CD4-positive, alpha-beta T cell treated with Interferon alpha-2 for 1 hour (primary cell): ENCODE data around the gene PERM1.
"Not testable (repeated sequence)": the region's sequence is repeated elsewhere in the genome, so short reads cannot be mapped to it uniquely, and the experiment has no call there.

Experiments
- DNase-seq, 2 donors: peaks; one replicate each; pipeline ENCODE4 v3.0.0-alpha.2; 2020 to 2022

The PERM1 gene

DNA sequence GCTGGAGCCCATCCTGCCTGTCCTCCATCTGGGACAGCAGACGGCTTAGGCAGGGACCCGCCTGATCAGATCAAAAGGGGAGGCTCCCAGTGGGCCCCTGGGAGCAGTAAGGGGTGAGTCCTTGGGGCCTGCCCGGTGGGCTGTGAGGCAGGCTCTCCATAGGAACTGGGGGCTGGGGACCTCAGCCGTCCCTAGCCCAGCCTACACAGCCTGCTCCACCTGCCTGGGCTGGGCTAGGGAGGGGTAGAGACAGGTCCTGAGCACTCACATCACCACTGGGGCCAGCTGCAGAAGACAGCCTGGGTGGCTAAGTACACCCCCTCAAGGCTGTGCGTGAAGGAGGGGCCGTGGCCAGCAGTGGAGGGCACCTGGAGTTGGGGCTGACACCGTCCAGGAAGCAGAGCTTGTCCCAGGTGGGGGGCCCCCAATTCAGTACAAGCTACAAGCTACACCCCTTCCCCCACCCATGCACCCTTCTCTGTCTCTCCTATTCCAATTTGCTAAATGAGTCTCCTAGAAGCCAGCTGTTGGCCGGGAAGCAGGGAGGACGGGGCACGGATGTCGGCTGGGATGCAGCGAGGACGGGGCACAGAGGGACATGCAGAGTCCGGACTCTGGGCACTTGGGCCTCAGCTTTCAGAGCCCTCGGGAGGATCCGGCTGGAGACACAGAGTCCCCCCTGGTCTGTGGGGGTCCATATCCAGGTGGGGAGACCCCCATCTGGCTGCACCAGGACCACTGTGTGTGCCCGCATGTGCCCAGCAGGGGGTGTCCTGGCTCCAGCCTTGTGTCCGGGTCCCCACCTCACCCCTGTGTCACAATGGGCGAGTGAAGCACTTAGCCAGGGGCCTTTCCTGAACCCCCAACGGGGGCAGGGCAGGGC, 33.1 kb upstream of the PERM1 start:
- peak; percentile 55 to 57 for DNase-seq

- DNase-seq: peak; percentile 52 to 69
These were observed 32.2 kb upstream of the PERM1 start for GRCh38 chr1:1013922-1014648.

DNA sequence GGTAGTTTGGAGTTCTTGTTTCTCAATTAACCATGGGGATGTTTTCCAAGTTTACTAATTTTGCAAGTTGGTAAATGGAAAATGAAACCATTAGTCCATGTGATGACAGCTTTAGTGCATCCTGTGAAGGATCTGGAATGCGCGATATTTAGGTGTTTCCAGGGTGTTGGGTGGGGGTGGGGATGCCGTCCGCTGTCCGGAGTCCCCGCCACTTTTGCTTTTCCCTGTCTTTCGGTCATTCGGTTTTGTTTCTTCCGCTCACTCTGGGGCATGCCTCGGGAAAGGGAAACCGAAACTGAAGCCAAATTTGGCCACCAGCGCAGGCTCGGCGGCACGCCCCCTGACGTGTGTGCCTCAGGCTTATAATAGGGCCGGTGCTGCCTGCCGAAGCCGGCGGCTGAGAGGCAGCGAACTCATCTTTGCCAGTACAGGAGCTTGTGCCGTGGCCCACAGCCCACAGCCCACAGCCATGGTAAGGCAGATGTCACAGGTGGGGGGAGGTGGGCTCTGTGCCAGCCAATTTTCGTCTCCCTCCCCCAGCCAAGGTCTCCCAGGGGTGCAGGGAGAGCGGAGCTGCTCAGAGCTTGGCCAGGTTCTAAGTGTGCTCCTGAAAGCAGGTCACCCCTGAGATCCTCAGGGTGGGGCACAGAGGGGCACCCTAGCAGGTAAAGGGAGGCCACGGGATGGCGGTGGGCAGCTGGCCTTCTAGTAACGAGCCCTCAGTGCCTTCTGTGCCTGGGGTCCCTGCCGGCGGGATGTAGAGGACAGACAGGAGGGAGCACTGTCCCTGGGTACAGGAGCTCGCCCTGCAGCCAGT, 31.4 kb upstream of the PERM1 start, which contains the start of gene ISG15:
TSS of gene ISG15 (plus strand) at position 393 of the 817 bp plus-strand sequence. CDS start at position 470, 77 bp downstream.
- DNase-seq: peak; percentile 96 to 97

DNA sequence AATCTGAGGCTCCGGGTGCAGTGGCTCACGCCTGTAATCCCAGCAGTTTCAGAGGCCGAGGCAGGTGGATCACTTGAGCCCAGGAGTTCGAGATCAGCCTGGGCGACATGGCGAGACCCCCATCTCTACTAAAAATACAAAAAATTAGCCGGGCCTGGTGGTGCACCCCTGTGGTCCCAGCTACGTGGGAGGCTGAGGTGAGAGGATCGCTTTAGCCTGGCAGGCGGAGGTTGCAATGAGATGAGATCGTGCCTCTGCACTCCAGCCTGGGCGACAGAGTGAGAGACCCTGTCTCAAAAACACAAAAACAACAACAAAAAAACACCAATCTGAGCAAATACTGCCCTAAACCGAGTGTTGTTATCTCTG, 30.8 kb upstream of the PERM1 start:
- DNase-seq: not testable (repeated sequence)

- no peak for DNase-seq
These were observed 29.6 kb upstream of the PERM1 start for GRCh38 chr1:1011396-1011949.

DNA sequence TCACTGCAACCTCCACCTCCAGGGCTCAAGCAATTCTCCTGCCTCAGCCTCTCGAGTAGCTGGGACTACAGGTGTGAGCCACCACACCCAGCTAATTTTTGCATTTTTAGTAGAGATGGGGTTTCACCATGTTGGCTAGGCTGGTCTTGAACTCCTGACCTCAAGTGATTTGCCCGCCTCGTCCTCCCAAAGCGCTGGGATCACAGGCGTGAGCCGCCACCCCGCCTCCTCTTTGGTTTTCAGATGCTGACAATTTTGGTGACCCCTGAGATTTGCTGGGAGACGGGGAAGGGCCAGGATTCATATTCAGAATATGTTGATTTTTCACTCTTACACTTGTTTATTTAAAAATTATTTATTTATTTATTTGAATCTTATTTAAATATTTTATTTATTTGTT, 28.2 kb upstream of the PERM1 start:
- DNase-seq: not testable (repeated sequence)

- DNase-seq: no peak
These were observed 24.6 kb upstream of the PERM1 start for GRCh38 chr1:1006305-1007159.

DNA sequence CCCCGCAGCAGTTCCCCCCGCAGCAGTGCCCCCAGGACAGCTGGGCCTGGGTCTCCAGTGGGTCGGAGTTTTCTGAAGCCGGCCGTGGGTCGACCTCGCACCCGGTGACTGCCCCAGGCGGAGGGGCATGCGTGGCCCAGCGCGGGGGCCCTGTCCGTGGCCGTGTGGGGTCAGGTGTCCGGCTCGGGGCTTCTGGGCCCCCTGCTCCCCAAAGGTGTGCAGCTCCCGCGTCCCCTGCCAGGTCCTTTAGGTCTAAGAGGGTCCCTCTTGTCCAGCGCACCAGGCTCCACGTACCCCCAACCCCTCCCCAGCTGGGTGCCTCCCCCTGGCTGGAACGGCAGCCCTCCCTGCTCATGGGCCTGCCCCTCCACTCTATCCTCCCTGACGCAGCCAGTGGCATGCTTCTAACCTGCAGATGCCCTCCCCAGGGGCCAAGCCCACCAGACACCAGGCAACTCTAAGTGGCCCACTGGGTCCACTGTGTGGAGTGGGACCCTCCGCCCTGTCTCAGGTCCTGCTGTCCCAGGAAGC, 23.9 kb upstream of the PERM1 start:
- no peak for DNase-seq

GRCh38 chr1:1004780-1005697, 23.1 kb upstream of the PERM1 start:
- no peak for DNase-seq

DNA sequence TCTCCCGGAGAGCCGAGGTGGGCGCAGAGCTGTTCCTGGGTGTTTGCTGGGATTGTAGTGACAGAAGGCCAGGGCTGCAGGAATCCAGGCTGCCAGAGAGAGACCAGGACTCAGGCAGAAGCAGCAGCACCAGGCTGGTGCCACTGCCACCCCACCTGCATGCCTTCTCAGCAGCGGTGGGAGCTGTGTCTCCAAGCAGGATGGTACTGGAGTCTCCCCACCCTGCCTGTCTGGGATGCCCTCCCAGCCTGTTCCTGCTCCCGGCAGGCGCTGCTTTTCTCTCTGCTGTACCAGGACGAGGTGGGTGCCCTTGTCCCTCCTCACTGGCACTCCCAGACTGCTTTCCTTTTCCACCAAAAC, 22.5 kb upstream of the PERM1 start:
- no peak for DNase-seq

DNA sequence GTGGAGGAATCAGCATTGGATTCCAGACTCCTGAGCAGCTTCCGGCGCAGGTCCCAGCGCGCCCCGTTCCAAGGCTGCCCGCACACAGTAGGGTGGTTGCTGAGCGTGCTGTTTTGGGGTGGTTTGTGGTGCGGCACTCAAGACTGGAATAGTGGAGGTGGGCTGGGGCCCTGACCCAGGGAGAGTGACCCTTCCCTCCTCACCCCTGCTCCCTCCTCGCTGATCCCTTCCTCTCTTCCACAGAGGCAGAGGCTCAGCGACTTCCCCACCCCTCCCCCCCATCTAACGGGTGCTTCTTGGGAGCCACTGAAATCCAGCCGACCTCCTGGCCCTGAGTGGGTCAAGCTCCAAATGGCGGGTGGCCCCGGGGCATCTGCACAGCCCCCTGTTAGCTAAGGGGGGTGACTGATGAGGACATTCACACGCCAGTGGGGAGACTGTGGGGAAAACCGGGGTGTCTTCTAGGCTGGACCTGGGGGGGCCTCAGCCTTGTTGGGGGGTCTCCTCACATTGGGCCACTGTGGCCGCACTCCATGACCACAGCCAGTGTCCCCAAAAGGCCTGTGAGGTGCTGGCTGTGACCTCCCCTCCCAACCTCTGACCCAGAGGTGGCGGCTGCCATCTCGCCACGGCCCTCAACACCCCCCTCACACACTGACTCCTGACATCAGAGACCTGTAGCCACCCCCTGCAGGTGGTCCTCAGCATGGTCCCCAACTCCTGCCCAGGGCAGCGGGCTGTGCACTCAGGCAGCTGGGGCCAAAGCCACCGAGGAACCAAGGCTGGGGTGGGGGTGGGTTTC, 21.9 kb upstream of the PERM1 start:
- no peak for DNase-seq

- DNase-seq: no peak
These were observed 19.3 kb upstream of the PERM1 start for GRCh38 chr1:1001057-1001783.

GRCh38 chr1:1000357-1001056, 18.6 kb upstream of the PERM1 start:
- DNase-seq: peak; percentile 81 to 83

DNA sequence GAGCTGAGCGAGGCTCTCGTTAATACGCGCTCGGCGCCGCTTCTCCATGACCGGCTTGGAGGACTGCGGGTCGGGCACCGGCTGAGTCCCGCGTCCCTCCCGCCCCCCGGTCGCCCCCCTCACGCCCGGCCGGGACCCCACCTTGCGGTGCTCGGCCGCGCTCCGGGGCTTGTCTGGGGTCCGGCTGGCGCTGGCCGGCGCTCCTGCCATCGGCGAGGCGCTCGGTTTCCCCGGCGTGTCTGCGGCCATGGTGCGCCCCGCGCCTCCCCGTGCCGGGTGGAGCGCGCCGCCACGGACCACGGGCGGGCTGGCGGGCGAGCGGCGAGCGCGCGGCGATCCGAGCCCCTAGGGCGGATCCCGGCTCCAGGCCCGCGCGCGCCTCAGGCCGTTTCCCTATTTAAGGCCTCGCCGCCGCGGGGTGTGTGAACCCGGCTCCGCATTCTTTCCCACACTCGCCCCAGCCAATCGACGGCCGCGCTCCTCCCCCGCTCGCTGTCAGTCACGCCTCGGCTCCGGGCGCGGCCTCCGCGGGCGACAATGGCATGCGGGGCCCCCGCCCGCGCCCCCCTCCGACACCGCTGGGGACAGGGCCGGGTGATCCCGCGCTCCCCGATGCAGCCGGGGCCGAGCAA, 17.9 kb upstream of the PERM1 start, which contains the start of gene HES4:
TSS of gene HES4 (minus strand) at position 373 of the 632 bp plus-strand sequence. CDS start at position 249, 124 bp downstream.
- DNase-seq: peak; percentile 73 to 77

DNA sequence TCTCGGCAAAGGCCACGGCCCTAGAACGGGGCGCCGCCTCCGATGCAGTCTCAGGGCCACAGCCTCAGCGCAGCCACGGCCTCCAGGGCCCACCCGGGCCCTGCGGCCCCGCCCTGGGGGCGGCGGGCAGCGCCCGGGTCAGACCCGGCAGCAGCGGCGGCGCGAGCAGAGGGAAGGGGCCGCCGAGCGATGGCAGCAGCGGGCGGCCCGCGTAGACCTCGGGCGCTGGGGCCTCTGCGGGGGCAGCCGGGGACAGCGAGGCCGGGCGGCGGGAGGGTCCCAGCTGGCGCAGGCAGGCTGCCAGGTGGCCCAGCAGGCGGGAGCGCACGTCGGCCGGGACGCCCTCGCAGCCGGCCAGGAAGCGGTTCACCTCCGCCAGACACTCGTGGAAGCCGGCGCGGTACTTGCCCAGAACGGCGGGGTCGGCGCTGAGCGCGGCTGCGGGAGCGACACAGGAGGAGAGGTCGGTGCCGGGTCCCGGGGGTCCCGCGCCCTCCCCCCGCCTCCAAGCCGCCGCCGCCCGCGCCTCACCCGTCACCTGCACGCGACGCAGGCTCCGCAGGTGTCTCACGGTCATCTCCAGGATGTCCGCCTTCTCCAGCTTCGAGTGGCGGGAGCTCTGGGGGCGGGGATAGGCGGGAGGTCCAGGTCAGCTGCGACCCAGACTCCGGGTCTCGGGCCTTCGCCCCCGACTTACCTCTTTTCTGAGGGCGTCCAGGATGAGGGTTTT, 17.3 kb upstream of the PERM1 start:
- peak in 1 of 2 donors; percentile 46 for DNase-seq

DNA sequence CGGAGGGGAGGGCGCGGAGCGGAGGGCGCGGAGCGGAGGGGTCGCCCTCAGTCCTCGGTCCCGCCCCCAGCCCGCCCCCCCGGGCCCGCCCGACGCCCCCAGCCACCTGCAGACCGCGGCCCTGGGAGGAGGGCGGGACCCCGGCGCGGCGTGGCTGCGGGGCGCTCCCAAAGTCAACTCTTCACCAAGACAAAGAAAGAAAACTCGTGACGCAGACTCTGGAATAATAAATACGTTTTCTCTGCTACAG, 16.8 kb upstream of the PERM1 start:
- DNase-seq: peak in 1 of 2 donors; percentile 32
